CD4-positive, alpha-beta T cell treated with Interleukin-15 for 1 hour (primary cell): Measurements from ENCODE around the gene CDC5L.
"Not testable (repeated sequence)": the region's sequence is repeated elsewhere in the genome, so short reads cannot be mapped to it uniquely, and the experiment has no call there.

ENCODE experiments used
- DNase-seq: peaks from one replicate; pipeline ENCODE4 v3.0.0-alpha.2; 2020

The CDC5L gene

DNA sequence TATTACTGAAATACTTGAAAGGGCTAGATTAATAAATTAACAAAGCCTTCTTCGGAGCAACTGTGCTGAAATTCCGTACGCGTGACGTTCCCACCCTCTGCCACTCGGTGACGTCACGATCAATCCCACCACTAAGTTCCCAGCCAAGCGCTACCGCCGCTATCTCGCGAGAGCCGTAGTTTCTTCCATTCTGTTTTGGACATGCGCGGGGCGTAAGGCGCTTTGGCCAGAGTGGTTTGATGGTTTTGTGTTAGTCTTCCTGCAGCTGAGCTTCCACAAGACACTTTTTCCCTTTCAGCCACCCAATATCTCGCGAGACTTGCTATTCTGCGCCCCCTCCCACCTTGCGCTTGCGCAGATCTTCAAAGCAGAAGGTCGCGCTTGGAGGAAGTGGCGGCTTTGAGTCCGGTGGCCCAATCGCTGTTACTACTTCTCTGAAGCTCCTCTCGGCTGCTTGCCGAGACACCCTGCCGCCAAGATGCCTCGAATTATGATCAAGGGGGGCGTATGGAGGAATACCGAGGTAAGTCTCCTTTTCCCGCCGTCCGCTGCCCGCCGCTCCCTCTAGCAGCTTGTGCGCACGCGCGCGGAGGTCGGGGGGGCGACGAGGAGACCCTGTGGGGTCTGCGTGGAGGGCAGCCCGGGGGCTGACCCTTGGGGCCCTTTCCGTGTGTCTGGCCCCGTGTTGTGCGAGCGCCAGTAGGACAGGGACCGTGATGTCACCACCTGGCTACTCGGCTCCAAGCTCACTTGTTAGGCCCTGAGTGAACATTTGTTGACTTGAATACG, at the start of gene CDC5L:
TSS of gene CDC5L (plus strand) at position 361 of the 789 bp plus-strand sequence. CDS start at position 479, 118 bp downstream.
- peak; percentile 97 for DNase-seq

- DNase-seq: peak; percentile 60
These were observed 49.0 kb upstream of the CDC5L start for GRCh38 chr6:44338228-44339122.

- no peak for DNase-seq
These were observed 48.2 kb upstream of the CDC5L start for GRCh38 chr6:44339301-44339700.

- DNase-seq: no peak
These were observed 47.5 kb upstream of the CDC5L start for GRCh38 chr6:44339763-44340625.

- DNase-seq: no peak
These were observed 46.2 kb upstream of the CDC5L start for GRCh38 chr6:44341095-44341890.

DNA sequence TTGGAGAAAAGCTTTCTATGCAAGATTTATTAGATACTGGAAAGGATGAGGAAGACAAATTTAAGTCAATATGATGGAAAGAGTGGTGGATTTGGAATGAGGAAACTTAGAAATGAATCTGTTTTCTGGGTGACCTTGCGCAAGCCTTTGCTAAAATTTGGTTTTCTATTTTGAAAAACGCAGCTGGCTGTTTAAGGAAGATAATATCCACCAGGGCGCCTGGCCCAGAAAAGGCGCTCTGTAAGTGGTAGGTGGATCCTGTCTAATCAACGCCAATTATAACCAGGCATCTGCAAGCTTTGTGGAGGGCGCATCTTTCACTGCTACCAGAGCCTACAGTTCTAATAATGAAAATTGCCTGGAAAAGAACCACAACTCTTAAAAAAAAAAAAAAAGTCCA, 45.5 kb upstream of the CDC5L start:
- DNase-seq: no peak

DNA sequence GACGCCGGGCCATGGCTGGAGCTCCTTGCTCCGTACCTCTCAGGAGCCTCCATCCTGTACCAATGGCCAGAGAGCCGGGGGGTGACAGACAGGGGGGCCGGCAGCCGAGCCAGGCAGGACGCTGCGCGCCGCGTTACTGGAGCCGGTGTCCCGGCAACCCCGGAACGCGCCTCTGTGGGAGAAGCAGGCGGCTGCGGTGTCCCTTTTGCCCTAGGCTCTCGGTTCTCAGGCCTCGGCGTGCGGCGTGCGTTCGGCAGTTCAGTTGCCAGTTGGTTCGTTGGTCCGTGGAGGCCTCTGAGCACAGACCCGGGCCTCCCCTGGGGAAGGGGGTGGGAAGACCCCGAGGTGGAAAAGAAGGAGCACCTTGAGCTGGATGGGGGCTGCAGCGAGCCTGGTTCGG, 45.0 kb upstream of the CDC5L start, which contains the start of gene SPATS1:
TSS of gene SPATS1 (plus strand) at position 162 of the 400 bp plus-strand sequence. CDS start 446 bp downstream, outside the sequence.
- DNase-seq: no peak

GRCh38 chr6:44346818-44347217, 40.7 kb upstream of the CDC5L start:
- not testable (repeated sequence) for DNase-seq

- no peak for DNase-seq
These were observed 37.4 kb upstream of the CDC5L start for GRCh38 chr6:44349904-44350649.

DNA sequence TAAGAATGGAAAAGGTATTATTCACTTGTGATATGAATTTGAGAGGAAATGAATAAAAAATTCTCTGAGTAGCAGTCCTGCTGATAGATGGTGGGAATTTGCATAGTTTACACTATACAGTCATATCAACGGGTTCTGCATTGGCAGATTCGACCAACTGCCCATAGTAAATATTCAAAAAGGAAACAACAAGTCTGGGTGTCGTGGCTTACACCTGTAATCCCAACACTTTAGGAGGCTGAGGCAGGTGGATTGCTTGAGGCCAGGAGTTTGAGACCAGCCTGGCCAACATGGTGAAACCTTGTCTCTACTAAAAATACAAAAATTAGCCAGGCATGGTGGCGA, 36.9 kb upstream of the CDC5L start:
- not testable (repeated sequence) for DNase-seq

DNA sequence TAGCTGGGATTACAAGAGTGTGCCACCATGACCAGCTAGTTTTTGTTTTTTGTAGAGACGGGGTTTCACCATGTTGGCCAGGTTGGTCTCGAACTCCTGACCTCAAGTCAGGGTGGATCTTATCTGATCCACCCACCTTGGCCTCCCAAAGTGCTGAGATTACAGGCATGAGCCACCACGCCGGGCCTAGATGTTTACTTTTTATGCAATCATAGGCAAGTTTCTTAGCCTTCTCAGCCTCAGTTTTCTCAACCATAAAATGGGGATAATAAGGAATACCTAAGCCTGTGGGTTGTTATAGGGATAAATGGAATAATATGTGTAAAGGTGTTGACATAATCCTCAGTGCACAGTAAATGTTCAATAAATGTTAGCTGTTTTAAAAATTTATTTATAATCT, 35.2 kb upstream of the CDC5L start:
- no peak for DNase-seq

- DNase-seq: no peak
These were observed 34.2 kb upstream of the CDC5L start for GRCh38 chr6:44353336-44353735.

GRCh38 chr6:44355640-44356039, 31.9 kb upstream of the CDC5L start:
- DNase-seq: no peak

DNA sequence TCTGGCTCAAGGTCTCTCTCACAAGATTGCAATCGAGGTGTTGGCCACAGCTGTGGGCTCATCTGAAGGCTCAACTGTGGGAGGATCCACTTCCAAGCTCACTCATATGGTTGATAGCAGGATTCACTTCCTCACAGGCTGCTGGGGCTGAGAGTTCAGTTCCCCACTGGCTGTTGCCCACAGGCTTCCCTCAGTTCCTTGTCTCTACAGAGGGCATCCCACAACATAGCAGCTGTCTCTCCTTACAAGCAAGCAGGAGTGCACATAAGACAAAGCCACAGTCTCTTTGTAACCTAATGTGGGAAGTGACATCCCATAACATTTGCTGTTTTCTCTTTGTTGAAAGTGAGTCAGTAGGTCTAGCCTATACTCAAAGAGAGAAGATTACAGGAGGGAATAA, 31.0 kb upstream of the CDC5L start:
- no peak for DNase-seq

DNA sequence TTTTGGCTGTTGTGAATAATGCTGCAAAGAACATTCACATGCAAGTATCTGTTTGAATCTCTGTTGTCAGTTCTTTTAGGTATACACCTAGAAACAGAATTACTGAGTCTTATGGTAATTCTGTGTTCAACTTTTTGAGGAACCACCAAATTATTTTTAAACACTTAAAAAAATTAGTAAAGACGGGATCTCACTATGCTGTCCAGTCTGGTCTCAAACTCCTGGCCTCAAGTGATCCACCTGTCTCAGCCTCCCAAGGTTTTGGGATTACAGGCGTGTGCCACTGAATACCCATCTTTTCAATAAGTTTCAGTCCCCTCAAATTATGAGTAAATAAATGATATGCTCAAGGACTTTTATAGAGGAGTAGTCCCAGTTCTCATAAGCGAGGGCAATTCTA, 27.5 kb upstream of the CDC5L start:
- no peak for DNase-seq

DNA sequence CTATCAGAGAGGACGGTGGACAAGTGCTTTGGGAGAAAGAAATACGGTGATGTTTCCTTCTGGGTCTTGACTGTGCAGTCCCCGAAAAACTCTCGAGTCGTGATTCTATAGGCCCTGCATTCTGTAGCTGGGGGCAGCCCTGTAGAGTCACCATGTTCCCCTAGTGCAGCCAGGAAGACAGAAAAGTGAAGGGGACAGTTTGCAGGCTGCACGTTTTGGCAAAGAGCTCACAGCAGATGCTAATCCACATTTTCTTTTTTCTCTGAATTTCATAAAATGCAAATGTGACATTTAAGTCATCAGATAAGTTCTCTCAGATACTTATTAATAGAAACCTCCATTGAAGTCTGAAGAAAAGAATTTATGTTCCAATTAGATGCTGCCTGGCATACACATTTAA, 25.6 kb upstream of the CDC5L start:
- DNase-seq: no peak

GRCh38 chr6:44363377-44363926, 24.1 kb upstream of the CDC5L start:
- no peak for DNase-seq

DNA sequence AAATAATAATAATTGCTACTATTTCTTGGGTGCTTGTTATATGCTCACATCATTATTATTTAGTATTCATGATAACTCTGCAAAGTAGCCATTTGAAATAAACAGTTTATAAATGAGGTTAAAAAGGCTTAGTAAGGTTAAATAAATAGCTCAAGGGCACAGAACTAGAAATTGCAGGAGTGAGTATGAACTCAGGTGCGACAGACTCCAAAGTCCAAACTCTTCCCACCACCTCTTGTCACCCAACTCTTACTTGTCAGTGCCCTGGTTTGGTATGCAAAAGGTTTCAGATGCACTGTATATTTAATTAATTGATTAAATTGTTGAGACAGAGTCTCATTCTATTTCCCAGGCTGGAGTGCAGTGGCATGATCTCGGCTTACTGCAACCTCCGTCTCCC, 20.7 kb upstream of the CDC5L start:
- no peak for DNase-seq

GRCh38 chr6:44367681-44368080, 19.8 kb upstream of the CDC5L start:
- DNase-seq: no peak

GRCh38 chr6:44373051-44373450, 14.5 kb upstream of the CDC5L start:
- DNase-seq: no peak

- no peak for DNase-seq
These were observed 13.7 kb upstream of the CDC5L start for GRCh38 chr6:44373787-44374186.
